Endothelial cell (in vitro differentiated cells): ENCODE data around the gene ZNF17. TPM values are rescaled to one million over a fixed set of nuclear protein-coding genes. Genes with fewer than 3 reads are reported as not detected.

ENCODE experiments used
- DNase-seq: peaks from one replicate; pipeline ENCODE4 v3.0.0; 2021; ENCODE audit warnings: low spot score
- H3K27ac Mint-ChIP-seq: one replicate; pipeline ENCODE4 v1.8.0; 2021; ENCODE audit warnings: mixed read lengths, inconsistent platforms; ENCODE audit not compliant: unreplicated experiment
- H3K27me3 Mint-ChIP-seq: one replicate; pipeline ENCODE4 v1.8.0; 2021; ENCODE audit warnings: mild to moderate bottlenecking, moderate library complexity, mixed read lengths, inconsistent platforms; ENCODE audit not compliant: unreplicated experiment
- H3K36me3 Mint-ChIP-seq: one replicate; pipeline ENCODE4 v1.8.0; 2021; ENCODE audit warnings: mild to moderate bottlenecking, low read depth, mixed read lengths, inconsistent platforms; ENCODE audit not compliant: unreplicated experiment
- H3K4me1 Mint-ChIP-seq: one replicate; pipeline ENCODE4 v1.8.0; 2021; ENCODE audit warnings: mild to moderate bottlenecking, mixed read lengths, inconsistent platforms; ENCODE audit not compliant: unreplicated experiment
- H3K4me3 Mint-ChIP-seq: one replicate; pipeline ENCODE4 v1.8.0; 2021; ENCODE audit warnings: mild to moderate bottlenecking, mixed read lengths, inconsistent platforms; ENCODE audit not compliant: unreplicated experiment
- H3K9me3 Mint-ChIP-seq: one replicate; pipeline ENCODE4 v1.8.0; 2021; ENCODE audit warnings: mixed read lengths, inconsistent platforms; ENCODE audit not compliant: unreplicated experiment
- long read RNA-seq: library from polyadenylated mRNA; unstranded; transcript quantifications from one replicate; pipeline ENCODE4 v2.0.0, GENCODE V29; 2020; ENCODE audit not compliant: unreplicated experiment
- total RNA-seq: library from RNA; stranded (reverse); fragmentation: NEBNext Ultra II Directional; extraction: Animal tissue kit (Norgen Biotek cat#: 25700); gene quantifications from one replicate; pipeline ENCODE4 v1.2.1, GENCODE V29; 2021; ENCODE audit not compliant: unreplicated experiment
- TF ChIP-seq, protein P1 (sequence below): fragments of 200-600 bp; sonication (generic); IDR thresholded peaks from one replicate; pipeline ENCODE4 v1.5.0; 2021; ENCODE audit warnings: antibody characterized with exemption; ENCODE audit not compliant: unreplicated experiment

The ZNF17 gene
- total RNA-seq: 13.7 TPM
- long read RNA-seq, partial matches to known transcripts: 0 of 1 reads
- long read RNA-seq, other reads (novel, unspliced or antisense): 0 of 1 reads

- peak; percentile 86 for DNase-seq
- Mint-ChIP-seq H3K36me3 (peaks cover 16% of the 10 kb centered on the region), H3K27me3 (no peaks in the 10 kb centered on the region), H3K27ac (no peak within 1 kb of the TSS), H3K9me3 (no peaks in the 10 kb centered on the region), H3K4me3 (peak within 1 kb of the TSS; percentile 91), H3K4me1 (peaks cover 5% of the 10 kb centered on the region)
- TF ChIP-seq, protein P1, sequence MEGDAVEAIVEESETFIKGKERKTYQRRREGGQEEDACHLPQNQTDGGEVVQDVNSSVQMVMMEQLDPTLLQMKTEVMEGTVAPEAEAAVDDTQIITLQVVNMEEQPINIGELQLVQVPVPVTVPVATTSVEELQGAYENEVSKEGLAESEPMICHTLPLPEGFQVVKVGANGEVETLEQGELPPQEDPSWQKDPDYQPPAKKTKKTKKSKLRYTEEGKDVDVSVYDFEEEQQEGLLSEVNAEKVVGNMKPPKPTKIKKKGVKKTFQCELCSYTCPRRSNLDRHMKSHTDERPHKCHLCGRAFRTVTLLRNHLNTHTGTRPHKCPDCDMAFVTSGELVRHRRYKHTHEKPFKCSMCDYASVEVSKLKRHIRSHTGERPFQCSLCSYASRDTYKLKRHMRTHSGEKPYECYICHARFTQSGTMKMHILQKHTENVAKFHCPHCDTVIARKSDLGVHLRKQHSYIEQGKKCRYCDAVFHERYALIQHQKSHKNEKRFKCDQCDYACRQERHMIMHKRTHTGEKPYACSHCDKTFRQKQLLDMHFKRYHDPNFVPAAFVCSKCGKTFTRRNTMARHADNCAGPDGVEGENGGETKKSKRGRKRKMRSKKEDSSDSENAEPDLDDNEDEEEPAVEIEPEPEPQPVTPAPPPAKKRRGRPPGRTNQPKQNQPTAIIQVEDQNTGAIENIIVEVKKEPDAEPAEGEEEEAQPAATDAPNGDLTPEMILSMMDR: no peak
These were observed at the start of gene ZNF17 for GRCh38 chr19:57410877-57411671. Gene ZNF17, plus strand, starts transcription at chr19:57411161. Its CDS starts 2,455 bp downstream, at chr19:57413616.

DNA sequence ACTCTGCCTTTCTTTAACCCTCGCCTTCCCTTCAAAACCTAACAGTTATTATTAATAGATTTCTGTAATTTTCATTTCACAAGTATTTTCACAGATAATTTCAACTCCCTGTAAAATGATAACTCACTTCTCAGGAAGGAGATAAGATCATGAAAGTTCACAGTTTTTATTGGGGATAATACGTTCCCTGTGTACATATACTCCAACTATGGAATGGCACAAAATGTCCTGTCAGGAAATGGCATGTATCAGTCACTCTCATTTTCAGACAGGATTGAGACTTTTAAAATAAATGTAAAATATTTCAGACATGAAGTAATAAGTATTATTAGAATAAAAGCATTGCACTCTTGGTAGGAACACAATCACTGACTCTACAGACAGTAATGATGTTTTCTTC lies 48.5 kb upstream of the ZNF17 start:
- no peaks in the 10 kb centered on the region for H3K9me3 Mint-ChIP-seq
- DNase-seq: no peak
- TF ChIP-seq, protein P1: no peak

GRCh38 chr19:57362997-57363687 lies 47.8 kb upstream of the ZNF17 start, which contains the start of the genes TRAPPC2B and ZNF547:
Gene TRAPPC2B, plus strand, starts transcription at chr19:57363551. Its CDS starts 1,283 bp downstream, at chr19:57364834.
Gene ZNF547, plus strand, starts transcription at chr19:57363551. Its CDS starts 5,005 bp downstream, at chr19:57368556.
- Mint-ChIP-seq H3K4me3 (peak within 1 kb of the TSS; percentile 97), H3K27me3 (peaks cover 7% of the 10 kb centered on the region), H3K4me1 (peaks cover 11% of the 10 kb centered on the region), H3K9me3 (no peaks in the 10 kb centered on the region), H3K27ac (peak within 1 kb of the TSS; percentile 96), H3K36me3 (peaks cover 20% of the 10 kb centered on the region)
- peak; percentile 98 for DNase-seq
- TF ChIP-seq, protein P1: no peak

More for the DNA sequence above, 48.5 kb upstream of the ZNF17 start:
- Mint-ChIP-seq H3K27me3 (peaks cover 7% of the 10 kb centered on the region), H3K27ac (peak overlapping the region; percentile 96), H3K4me1 (peaks cover 11% of the 10 kb centered on the region), H3K36me3 (peaks cover 20% of the 10 kb centered on the region), H3K4me3 (peak overlapping the region; percentile 97)

GRCh38 chr19:57363688-57364181 lies 47.2 kb upstream of the ZNF17 start:
- peaks cover 17% of the 10 kb centered on the region for H3K36me3 Mint-ChIP-seq
- H3K27me3 Mint-ChIP-seq: peaks cover 7% of the 10 kb centered on the region
- peak overlapping the region; percentile 97 for H3K4me3 Mint-ChIP-seq
- TF ChIP-seq, protein P1: no peak
- peak overlapping the region; percentile 95 for H3K27ac Mint-ChIP-seq
- no peaks in the 10 kb centered on the region for H3K9me3 Mint-ChIP-seq
- peak; percentile 17 for DNase-seq
- H3K4me1 Mint-ChIP-seq: peaks cover 11% of the 10 kb centered on the region
